ENCODE data around the gene CD80.
"Not testable (repeated sequence)": the region's sequence is repeated elsewhere in the genome, so short reads cannot be mapped to it uniquely, and the experiment has no call there.

DNA sequence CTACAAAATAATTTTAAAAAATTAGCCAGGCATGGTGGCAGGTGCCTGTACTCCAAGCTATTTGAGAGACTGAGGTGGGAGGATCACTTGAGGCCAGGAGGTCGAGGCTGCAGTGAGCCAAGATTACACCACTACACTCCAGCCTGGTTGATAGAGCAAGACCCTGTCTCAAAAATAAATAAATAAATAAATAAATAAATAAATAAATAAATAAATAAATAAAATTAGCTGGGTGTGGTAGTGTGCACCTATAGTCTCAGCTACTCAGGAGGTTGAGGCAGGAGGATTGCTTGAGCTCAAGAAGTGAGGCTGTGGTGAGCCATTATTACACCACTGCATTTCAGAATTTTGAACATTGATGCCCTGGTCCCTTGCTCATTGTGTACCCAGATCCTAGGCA is 35.5 kb upstream of the CD80 start:
- not testable (repeated sequence) for TF ChIP-seq WT1, PRDM10 (tag by site-specific recombination; IDR thresholded peaks at IDR 0.05)
- TF ChIP-seq, protein P1, sequence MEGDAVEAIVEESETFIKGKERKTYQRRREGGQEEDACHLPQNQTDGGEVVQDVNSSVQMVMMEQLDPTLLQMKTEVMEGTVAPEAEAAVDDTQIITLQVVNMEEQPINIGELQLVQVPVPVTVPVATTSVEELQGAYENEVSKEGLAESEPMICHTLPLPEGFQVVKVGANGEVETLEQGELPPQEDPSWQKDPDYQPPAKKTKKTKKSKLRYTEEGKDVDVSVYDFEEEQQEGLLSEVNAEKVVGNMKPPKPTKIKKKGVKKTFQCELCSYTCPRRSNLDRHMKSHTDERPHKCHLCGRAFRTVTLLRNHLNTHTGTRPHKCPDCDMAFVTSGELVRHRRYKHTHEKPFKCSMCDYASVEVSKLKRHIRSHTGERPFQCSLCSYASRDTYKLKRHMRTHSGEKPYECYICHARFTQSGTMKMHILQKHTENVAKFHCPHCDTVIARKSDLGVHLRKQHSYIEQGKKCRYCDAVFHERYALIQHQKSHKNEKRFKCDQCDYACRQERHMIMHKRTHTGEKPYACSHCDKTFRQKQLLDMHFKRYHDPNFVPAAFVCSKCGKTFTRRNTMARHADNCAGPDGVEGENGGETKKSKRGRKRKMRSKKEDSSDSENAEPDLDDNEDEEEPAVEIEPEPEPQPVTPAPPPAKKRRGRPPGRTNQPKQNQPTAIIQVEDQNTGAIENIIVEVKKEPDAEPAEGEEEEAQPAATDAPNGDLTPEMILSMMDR (tag by site-specific recombination; IDR thresholded peaks at IDR 0.05) = not testable (repeated sequence)
